ENCODE results near the gene CACNA2D3.

DNA sequence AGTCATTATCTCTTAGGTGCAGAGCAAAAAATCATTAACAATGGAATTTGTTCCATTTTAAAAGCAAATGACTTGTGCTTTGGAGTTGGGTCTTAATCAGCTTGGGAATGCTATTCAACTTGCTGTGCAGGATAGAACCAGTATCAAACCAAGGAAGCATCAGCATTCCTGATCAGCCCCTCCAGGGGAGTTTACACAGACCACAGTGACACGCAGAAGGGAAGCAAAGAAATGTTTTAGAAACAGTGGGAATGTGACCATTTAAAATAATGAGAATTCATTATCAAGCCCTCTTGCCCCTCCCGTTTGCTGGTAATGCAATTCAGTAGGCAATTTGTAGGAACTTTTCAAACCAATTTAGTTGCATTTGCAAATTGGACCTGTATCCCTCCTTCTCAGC lies 650.4 kb downstream of the CACNA2D3 start:
- TF ChIP-seq, protein P1, sequence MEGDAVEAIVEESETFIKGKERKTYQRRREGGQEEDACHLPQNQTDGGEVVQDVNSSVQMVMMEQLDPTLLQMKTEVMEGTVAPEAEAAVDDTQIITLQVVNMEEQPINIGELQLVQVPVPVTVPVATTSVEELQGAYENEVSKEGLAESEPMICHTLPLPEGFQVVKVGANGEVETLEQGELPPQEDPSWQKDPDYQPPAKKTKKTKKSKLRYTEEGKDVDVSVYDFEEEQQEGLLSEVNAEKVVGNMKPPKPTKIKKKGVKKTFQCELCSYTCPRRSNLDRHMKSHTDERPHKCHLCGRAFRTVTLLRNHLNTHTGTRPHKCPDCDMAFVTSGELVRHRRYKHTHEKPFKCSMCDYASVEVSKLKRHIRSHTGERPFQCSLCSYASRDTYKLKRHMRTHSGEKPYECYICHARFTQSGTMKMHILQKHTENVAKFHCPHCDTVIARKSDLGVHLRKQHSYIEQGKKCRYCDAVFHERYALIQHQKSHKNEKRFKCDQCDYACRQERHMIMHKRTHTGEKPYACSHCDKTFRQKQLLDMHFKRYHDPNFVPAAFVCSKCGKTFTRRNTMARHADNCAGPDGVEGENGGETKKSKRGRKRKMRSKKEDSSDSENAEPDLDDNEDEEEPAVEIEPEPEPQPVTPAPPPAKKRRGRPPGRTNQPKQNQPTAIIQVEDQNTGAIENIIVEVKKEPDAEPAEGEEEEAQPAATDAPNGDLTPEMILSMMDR (IDR thresholded peaks at IDR 0.05; ENCODE audit: insufficient read depth, low read length, poor library complexity, severe bottlenecking), result no peak
- TF ChIP-seq EZH2phosphoT487 (conservative IDR thresholded peaks at IDR 0.05; ENCODE audit: low read length), result no peak

Data from SU-DHL-6 (cell line).